ENCODE results near the gene IL20RA. TPM values are rescaled to one million over a fixed set of nuclear protein-coding genes. Genes with fewer than 3 reads are reported as not detected.

The IL20RA gene
- polyA plus RNA-seq, 1 donor (not counting 4 experiments of a cell fraction or from before 2014, with no cell fraction given): 1.5 TPM

- FAIRE-seq: no peak
- Histone ChIP-seq H3K36me3 (ENCODE audit: control insufficient read depth in 2 of 2, extremely low read depth in 1 of 2, insufficient read depth in 2 of 2, low read length in 2 of 2) (no peaks in the 10 kb centered on the region), H3K9me3 (ENCODE audit: control insufficient read depth, low read depth, low read length) (no peaks in the 10 kb centered on the region), H3K4me1 (ENCODE audit: control insufficient read depth, extremely low read depth, insufficient read depth, low read length) (no peaks in the 10 kb centered on the region), H3K27ac (ENCODE audit: control insufficient read depth, insufficient read depth, low read length) (no peak overlapping the region), H3K4me3 (ENCODE audit: control insufficient read depth in 2 of 3, extremely low read depth in 1 of 3, insufficient read depth in 2 of 3, low read depth in 1 of 3, low read length in 3 of 3) (no peak overlapping the region), H3K9ac (ENCODE audit: control insufficient read depth, extremely low read depth, insufficient read depth, low read length) (no peak overlapping the region), H2AFZ (ENCODE audit: control insufficient read depth, low read length) (no peak overlapping the region), H3K4me2 (ENCODE audit: control insufficient read depth, extremely low read depth, insufficient read depth, low read depth, low read length) (no peak overlapping the region), H3K27me3 (ENCODE audit: control insufficient read depth, extremely low read depth, insufficient read depth, low read length) (peaks cover under 1% of the 10 kb centered on the region), H4K20me1 (ENCODE audit: control insufficient read depth, extremely low read depth, insufficient read depth, low read length) (no peaks in the 10 kb centered on the region), H3K9me1 (ENCODE audit: control insufficient read depth, extremely low read depth, insufficient read depth, low read length) (no peaks in the 10 kb centered on the region), H3K79me2 (ENCODE audit: control insufficient read depth, insufficient read depth, low read length) (no peaks in the 10 kb centered on the region)
- TF ChIP-seq EZH2 (IDR thresholded peaks at IDR 0.05; ENCODE audit: low read length) (no peak), CTCF (optimal IDR thresholded peaks at IDR 0.05 in 1 of 3, IDR thresholded peaks at IDR 0.05 in 1 of 3, conservative IDR thresholded peaks at IDR 0.05 in 1 of 3; ENCODE audit: extremely low read depth in 1 of 3, insufficient read depth in 2 of 3, low read length in 3 of 3) (no peak)
- DNase-seq (ENCODE audit: low read depth, low spot score): no peak
- dilution Hi-C loops (cut with MboI; ENCODE audit: extremely low pct_ligation_motif_present, low sequenced_read_pairs): no loop called here
Measured at GRCh38 chr6:136950436-136951126, 94.2 kb downstream of the IL20RA start.

Small RNA genes within 50 kb of the gene (small RNA-seq; reads per million reads assigned to genes)
- 0 reads per million in 3 experiments for gene RPL35AP3 (ENCODE audit: insufficient read length in 3 of 3, low read depth in 3 of 3, low replicate concordance in 1 of 3)

Other genes with a start within 250 kb of the IL20RA start
- 11.5 to 15.6 TPM (median 14.4 TPM) in 3 replicates for gene PEX7, start 222.4 kb downstream of the IL20RA start, polyA plus RNA-seq
- gene SLC35D3, start 122.7 kb downstream of the IL20RA start, polyA plus RNA-seq: not detected in 3 replicates
- 0.01 to 0.03 TPM in 2 of 3 replicates, not detected in the other for gene IL22RA2, start 128.7 kb upstream of the IL20RA start, polyA plus RNA-seq
- gene IFNGR1, start 174.4 kb upstream of the IL20RA start, polyA plus RNA-seq: 54.8 to 150 TPM (median 109 TPM) in 3 replicates